ENCODE data around the gene SHROOM4.

Gene SHROOM4

DNA sequence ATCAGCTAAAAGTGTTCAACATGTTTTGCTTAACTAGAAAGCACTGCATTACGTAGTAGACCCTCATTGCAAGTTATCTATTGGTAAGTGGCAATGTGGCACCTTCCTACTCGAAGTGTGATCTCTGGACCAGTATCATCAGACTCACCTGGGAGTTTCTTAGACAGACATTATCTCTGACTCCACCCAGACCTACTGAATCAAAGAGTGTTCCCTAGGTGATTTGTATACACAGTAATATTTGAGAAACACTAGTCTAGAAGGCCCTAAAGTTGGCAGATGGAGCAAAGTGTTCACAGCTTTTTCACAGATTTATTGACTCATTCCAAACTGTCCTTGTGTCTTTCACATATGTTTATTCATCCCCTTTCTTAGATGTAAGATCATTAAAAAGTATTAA, 35.7 kb downstream of the SHROOM4 start:
- no peak for DNase-seq (ENCODE audit: low read depth)
- TF ChIP-seq, protein P1, sequence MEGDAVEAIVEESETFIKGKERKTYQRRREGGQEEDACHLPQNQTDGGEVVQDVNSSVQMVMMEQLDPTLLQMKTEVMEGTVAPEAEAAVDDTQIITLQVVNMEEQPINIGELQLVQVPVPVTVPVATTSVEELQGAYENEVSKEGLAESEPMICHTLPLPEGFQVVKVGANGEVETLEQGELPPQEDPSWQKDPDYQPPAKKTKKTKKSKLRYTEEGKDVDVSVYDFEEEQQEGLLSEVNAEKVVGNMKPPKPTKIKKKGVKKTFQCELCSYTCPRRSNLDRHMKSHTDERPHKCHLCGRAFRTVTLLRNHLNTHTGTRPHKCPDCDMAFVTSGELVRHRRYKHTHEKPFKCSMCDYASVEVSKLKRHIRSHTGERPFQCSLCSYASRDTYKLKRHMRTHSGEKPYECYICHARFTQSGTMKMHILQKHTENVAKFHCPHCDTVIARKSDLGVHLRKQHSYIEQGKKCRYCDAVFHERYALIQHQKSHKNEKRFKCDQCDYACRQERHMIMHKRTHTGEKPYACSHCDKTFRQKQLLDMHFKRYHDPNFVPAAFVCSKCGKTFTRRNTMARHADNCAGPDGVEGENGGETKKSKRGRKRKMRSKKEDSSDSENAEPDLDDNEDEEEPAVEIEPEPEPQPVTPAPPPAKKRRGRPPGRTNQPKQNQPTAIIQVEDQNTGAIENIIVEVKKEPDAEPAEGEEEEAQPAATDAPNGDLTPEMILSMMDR (IDR thresholded peaks at IDR 0.05; ENCODE audit: low read depth, low read length), result no peak
- TF ChIP-seq POLR2A (IDR thresholded peaks at IDR 0.05; ENCODE audit: extremely low read depth, insufficient read length), result no peak
- no peak for TF ChIP-seq MYC (IDR thresholded peaks at IDR 0.05; ENCODE audit: low read depth, low read length)
- no peak for TF ChIP-seq MAX (IDR thresholded peaks at IDR 0.05; ENCODE audit: low read depth, low read length)
- no peak overlapping the region for H3K4me3 ChIP-seq (ENCODE audit: low read depth, low read length)

DNA sequence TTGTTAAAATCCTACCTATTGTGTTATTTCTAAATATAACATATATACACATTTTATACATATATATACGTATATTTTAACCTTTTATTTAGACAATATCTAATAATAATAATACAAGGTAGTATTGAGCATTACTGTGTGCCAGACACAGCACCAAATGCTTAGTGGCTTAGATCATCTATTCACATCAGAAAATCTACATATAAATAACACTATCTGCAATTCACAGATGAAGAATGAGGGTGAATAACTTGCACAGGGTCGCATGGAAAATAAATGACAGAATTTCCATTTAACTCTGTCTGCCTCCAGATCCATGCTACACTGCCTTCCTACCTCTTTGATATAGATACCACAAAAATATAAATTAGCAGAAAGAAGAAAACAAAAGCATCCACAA, 37.7 kb downstream of the SHROOM4 start:
- no peak overlapping the region for H3K4me3 ChIP-seq (ENCODE audit: low read depth, low read length)
- TF ChIP-seq MAX (IDR thresholded peaks at IDR 0.05; ENCODE audit: low read depth, low read length) (no peak), POLR2A (IDR thresholded peaks at IDR 0.05; ENCODE audit: extremely low read depth, insufficient read length) (no peak), MYC (IDR thresholded peaks at IDR 0.05; ENCODE audit: low read depth, low read length) (no peak)
- TF ChIP-seq, protein P1 (IDR thresholded peaks at IDR 0.05; ENCODE audit: low read depth, low read length), result no peak
- no peak for DNase-seq (ENCODE audit: low read depth)

DNA sequence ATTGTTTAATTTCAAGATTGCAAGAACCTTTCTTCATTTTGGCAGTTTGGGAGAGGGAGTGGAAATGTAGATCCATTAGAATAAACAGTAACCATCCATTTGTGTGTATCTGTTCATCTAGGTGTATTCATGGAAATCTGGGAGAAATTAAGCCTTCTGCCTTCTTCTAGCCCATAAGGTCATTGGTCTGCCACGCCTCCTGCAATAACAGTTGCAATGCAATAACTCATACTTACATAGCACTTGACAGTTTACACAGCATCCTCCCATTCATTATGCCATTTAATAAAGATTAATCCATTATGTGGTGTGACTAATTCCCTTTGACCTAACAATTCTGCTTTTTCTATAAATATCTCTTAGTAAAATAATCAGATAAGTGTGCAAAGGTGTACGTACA, 42.6 kb downstream of the SHROOM4 start:
- H3K4me3 ChIP-seq (ENCODE audit: low read depth, low read length), result no peak overlapping the region
- no peak for DNase-seq (ENCODE audit: low read depth)
- TF ChIP-seq MYC (IDR thresholded peaks at IDR 0.05; ENCODE audit: low read depth, low read length) (no peak), POLR2A (IDR thresholded peaks at IDR 0.05; ENCODE audit: extremely low read depth, insufficient read length) (no peak), MAX (IDR thresholded peaks at IDR 0.05; ENCODE audit: low read depth, low read length) (no peak)
- TF ChIP-seq, protein P1 (IDR thresholded peaks at IDR 0.05; ENCODE audit: low read depth, low read length), result no peak

GRCh38 chrX:50770702-50771101, 43.3 kb downstream of the SHROOM4 start:
- H3K4me3 ChIP-seq (ENCODE audit: low read depth, low read length), result no peak overlapping the region
- no peak for TF ChIP-seq POLR2A (IDR thresholded peaks at IDR 0.05; ENCODE audit: extremely low read depth, insufficient read length)
- TF ChIP-seq MAX (IDR thresholded peaks at IDR 0.05; ENCODE audit: low read depth, low read length), result no peak
- TF ChIP-seq MYC (IDR thresholded peaks at IDR 0.05; ENCODE audit: low read depth, low read length), result no peak
- TF ChIP-seq, protein P1 (IDR thresholded peaks at IDR 0.05; ENCODE audit: low read depth, low read length), result no peak
- DNase-seq (ENCODE audit: low read depth), result no peak

GRCh38 chrX:50769389-50770063, 44.5 kb downstream of the SHROOM4 start:
- DNase-seq (ENCODE audit: low read depth), result no peak
- TF ChIP-seq, protein P1 (IDR thresholded peaks at IDR 0.05; ENCODE audit: low read depth, low read length), result no peak
- no peak for TF ChIP-seq POLR2A (IDR thresholded peaks at IDR 0.05; ENCODE audit: extremely low read depth, insufficient read length)
- TF ChIP-seq MYC (IDR thresholded peaks at IDR 0.05; ENCODE audit: low read depth, low read length), result no peak
- TF ChIP-seq MAX (IDR thresholded peaks at IDR 0.05; ENCODE audit: low read depth, low read length), result no peak
- H3K4me3 ChIP-seq (ENCODE audit: low read depth, low read length), result no peak overlapping the region
